Measurements from ENCODE around the gene CFAP45.

GRCh38 chr1:159934136-159935039 is 34.4 kb upstream of the CFAP45 start:
- TF ChIP-seq CTCF (conservative IDR thresholded peaks at IDR 0.05; ENCODE audit: low read depth, low read length) (no peak), EZH2 (IDR thresholded peaks at IDR 0.05; ENCODE audit: borderline replicate concordance, low read depth, low read length, poor library complexity, severe bottlenecking) (no peak)
